Measurements from ENCODE around the gene WDR35.

The WDR35 gene

GRCh38 chr2:20008703-20009102, 18.8 kb upstream of the WDR35 start:
- no peak for DNase-seq

- DNase-seq: no peak
These were observed 16.1 kb upstream of the WDR35 start for GRCh38 chr2:20005891-20006470.

- DNase-seq: peak; percentile 55
These were observed 15.2 kb upstream of the WDR35 start for GRCh38 chr2:20005067-20005627.

DNA sequence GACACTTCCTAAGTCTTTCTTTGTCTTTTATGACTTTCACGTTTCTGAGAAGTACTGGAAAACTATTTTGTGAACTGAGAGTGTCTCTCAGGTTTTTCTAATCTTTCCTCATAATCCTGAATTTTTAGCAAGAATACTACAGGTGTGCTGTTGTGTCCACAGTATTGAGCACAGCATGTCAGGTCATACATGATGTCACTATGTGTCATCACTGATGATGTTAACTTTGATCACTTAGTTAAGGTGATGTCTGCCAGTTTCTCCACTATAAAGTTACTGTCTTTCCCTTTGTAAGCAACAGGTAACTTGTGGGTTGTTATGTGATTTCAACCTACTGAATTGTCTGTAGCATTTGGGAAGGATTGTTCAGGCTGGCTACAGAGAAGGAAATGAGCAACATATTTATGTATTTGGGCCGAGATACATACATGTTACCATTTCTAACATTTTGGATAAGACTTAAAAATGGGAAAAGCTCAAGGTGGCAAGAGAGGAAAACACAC, 11.5 kb upstream of the WDR35 start:
- DNase-seq: no peak

DNA sequence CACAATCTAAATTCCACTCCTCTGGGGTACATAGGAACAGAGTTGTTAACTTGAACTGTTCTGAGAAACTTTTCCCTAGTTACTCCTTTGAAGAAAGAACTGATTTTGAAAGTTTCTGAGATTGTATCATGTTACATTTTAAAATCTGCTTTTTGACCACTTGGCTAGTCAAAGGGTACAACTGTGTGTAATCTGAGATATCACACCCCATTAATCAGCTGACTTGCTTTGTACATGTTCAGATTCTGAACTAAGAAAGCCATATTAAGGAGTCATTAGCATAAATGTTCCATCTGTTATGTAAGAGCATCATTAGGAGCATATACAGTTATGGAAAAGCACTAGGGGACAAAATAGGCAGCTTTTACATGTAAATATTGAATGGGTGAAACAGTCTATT, 3.8 kb upstream of the WDR35 start:
- DNase-seq: no peak

DNA sequence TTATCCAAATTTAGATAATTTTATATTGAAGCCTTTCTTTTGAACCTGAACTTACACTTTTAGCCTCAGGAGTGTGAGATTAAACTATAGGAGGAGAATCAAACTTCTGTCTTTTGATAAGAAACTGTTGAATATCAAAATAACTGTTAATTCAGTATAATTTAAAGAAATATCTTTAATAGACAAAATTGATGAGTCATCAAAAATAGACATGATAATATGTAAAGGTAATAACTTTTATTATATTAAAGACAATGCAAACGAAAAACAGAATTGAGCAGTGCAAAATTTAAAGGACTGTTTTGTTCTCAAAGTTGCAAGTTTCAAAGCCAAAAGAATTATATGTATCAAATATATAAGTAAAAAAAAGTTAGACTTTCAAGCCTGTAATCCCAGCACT, 2.0 kb upstream of the WDR35 start:
- no peak for DNase-seq

GRCh38 chr2:19990416-19990728, 467 bp upstream of the WDR35 start:
- no peak for DNase-seq

- no peak for DNase-seq
These were observed 601 bp downstream of the WDR35 start for GRCh38 chr2:19989342-19989666.

DNA sequence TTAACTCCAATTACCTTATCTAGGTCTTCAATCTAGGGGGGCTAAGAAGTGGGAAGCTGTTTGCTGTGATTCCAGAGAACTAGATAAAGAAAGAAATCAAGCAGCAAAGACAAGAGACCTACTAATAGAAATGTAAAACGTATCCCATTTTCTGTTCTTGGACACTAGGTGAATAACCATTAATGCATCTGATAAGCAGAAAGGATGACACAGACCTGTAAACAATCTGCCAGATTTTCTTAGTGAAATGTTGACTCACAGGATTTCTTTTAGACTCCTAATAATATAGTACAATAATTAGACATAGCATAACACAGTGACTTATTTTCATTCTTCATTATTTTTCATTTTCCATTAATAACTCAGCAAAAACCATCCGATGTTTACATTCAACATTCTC, 1.3 kb downstream of the WDR35 start:
- DNase-seq: no peak

DNA sequence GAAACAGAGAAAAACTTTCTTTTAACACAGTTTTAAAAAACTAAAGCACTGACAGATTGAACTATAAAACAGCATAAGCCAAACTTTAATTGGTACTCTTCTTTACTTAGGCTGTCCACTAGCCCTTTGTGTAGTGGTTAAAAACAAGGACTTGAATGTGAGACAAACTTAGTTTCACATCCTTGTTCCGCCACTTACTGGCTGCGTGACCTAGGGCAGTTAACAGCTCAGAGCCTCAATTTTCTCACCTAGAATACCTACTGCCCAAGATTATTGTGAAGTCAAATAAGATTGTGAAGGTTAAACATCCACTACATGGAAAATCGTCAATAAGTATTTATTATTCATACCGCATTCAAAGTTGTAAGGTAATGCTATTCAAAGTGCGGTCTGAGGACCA, 2.0 kb downstream of the WDR35 start:
- no peak for DNase-seq

- no peak for DNase-seq
These were observed 7.6 kb downstream of the WDR35 start for GRCh38 chr2:19982268-19982667.

DNA sequence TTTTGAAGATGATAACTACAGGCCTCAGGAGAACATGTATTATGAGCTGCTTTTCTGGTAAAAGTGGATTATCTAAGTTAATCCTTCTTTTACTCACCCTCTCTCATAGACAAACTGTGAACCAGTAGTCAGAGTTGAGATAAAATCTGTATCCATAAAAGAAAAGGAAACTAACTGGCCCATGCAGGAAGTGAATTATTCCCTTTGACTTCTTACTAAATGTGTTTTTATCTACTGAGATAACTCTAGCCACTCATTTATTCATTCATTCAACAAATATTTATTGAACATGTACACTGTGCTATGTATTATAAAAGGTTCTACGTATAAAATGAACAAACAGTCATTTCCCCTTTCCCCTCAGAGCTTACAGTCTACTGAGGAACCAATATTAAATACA, 10.0 kb downstream of the WDR35 start:
- DNase-seq: no peak

DNA sequence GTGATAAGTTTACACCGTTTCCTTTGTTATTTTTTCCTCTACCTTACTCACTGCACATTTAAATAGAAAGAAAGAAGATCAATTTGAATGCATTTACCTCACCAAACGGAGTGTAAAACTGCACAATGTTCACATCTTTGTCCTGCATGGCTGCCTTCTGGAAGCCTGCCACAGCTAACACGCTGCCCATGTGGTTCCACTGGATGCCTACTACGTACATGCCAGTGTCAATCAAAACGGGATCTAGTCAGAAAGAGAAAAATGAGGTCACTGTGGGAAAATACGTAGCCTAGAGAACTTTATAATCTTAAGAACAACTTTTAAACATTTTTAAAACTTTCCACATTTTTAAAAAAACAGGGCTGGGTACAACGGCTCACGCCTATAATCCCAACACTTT, 16.4 kb downstream of the WDR35 start:
- DNase-seq: no peak

- no peak for DNase-seq
These were observed 18.2 kb downstream of the WDR35 start for GRCh38 chr2:19971691-19972090.

GRCh38 chr2:19963386-19963785, 26.5 kb downstream of the WDR35 start:
- no peak for DNase-seq

- peak; percentile 85 for DNase-seq
These were observed 34.1 kb downstream of the WDR35 start for GRCh38 chr2:19955544-19956422.

DNA sequence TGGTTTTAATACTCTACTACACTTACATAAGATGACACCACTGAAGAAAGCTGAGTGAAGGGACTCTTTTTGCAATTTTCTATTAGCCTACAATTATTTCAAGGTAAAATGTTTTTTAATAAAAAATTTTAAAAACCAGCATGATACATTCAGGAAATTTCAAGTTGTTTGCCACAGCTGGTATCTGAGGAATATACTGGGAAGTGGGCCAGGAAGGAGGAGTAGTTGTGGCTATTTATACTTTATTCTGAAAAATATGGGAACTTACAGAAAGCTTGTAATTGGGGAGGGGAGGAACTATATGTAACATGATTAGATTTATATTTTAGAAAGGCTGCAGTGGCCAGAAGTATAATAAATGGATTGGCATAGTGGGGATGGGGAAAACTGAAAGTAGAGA, 40.8 kb downstream of the WDR35 start:
- no peak for DNase-seq

- DNase-seq: no peak
These were observed 42.5 kb downstream of the WDR35 start for GRCh38 chr2:19947184-19947940.

GRCh38 chr2:19944205-19944845, 45.6 kb downstream of the WDR35 start:
- no peak for DNase-seq

DNA sequence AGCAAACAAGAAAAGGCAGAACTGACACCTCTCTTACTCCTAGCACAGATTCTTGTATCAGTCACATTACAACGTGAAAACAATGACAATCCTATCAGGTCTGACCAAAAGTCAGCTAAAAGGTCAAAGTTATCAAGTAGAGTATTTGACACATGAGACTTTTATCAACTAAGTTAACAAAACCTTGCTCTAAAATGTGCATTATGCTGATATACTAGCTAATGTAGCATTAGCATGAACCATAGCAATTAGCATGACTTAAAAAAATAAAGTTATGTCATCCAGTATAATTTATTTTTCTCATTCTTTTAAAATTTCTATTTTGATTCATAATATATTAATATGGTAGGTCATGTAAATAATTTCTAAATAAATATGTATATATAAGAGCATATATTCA, 46.7 kb downstream of the WDR35 start:
- no peak for DNase-seq

DNA sequence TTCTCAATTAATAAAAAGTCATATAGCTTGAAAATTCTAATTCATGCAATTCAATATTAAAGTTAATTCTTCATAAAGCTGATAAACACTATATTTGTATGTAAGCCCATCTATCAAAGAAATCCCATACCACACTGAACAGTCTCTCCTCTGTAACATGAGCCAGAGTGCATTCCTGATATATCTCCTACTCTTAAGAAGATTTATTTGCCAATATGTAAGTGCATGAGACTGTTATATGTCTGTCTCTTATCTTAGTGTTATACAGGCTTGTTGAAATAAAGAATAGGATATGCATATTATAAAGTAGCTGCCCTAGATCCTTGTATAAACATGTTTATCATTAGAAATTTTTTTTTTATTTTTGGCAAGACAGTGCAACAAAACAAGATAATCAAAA, 47.7 kb downstream of the WDR35 start:
- DNase-seq: no peak

GRCh38 chr2:19937004-19937403, 52.9 kb downstream of the WDR35 start:
- DNase-seq: no peak

DNA sequence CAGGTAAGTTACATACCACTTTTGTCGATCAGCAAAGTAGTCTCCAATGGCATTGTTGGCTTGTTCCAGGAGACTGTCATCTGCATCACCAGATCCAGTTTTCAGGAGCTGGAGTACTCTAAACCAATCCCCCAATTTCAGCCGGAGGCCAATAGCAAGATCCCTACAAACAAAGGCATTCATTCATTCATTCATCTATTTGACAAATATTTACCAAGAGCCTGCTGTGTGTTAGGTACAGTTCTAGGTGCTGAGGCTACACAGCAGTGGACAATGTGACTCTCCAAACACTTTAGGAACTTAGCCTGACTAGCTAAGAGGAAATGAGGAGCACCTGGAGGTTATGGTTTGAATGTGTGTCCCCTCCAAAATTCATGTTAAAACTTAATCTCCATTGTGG, 53.7 kb downstream of the WDR35 start:
- no peak for DNase-seq

All from islet precursor cell (in vitro differentiated cells).